ENCODE results near the gene COBL.

The COBL gene

DNA sequence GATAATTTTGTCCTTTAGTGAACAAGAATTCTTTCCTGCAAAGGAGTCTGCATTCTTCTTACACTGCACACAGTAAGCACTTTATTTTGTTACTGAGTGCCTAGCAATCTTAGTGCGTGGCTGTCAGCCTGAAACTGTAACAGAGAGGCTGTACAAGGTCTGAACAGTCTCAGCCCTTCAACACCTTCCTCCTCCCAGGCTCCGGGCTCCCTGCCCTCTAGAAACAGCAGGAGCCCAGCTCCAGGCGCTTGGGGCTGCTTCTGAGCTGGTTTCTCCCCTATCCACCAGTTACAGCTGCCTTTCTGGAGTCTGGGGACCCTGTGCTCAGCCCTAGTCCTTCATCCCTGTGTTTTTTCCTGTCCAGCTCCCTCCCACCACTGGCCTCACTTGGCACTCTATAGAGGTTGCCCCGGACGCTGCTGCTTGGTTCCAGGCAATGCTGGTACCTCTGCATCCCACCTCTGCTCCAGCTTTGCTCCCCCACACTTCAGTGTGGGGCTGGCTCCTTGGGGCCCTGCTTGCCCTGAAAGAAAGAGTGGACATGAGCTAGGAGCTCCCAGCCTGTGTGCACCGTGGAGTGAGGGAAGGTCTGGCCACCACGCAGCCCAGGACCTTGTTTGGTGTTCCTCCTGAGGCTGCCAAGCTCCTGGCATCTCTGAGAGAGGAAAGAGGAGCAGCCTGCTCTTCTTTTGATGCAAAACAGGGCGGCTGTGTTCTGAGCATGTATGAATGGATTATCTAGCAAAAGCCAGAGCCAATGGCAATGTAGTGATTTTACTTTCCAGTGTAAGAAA lies 282.7 kb downstream of the COBL start:
- DNase-seq: no peak

DNA sequence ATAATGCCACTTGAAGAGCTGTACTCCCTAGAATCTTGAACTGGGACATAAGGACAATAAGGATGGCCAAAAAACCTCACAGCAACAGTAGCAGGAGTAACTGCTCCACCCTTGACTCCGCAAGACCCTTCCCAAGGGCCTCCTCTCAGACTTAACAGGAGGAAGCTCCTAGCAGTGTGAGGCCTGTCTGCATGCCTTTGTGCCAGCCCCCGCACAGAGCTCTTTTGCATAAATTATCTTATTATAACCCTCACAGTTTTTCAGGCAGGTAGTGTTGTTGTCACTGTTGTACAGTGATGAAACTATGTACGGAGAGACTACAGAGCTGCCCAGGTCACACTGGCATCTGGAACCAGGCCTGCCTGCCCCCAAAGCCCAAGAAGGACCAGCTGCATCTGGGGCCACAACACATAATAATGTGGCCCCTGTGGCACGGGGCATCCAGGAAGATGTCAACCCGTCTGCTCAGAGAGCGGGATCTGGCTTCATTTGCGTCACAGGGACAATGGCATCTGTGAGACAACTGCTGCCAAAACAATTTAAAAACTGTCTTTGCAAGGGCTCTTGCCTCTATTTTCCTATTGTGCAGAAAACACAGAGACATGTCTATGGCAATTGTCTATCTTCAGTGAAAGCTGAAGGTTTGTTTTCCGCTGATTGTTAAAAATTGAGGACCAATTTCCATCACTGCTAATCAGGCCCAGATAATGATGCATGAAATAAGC lies 284.7 kb downstream of the COBL start:
- no peak for DNase-seq

- no peak for DNase-seq
Observed at GRCh38 chr7:51031216-51031615, 285.4 kb downstream of the COBL start.

GRCh38 chr7:51029701-51030191 lies 286.9 kb downstream of the COBL start:
- no peak for DNase-seq

DNA sequence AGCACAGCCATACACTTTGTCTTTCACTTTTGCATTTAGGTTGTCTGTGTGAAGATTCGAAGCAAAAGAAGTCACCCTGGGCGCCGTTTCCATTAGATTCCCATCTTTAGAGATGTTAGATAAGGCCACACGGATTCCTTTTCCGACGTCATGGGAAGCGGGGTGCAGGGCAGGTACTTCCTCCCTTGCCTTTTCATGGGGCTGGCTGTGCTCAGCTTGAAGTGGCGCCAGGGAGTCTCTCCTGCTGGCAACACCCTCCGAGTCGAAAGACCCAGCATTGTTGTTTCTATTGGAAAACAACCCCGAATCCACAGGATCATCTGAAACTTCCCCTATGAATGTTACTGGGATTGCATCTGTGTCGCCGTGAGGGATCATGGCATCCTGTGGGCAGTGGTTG lies 287.5 kb downstream of the COBL start:
- no peak for DNase-seq

DNA sequence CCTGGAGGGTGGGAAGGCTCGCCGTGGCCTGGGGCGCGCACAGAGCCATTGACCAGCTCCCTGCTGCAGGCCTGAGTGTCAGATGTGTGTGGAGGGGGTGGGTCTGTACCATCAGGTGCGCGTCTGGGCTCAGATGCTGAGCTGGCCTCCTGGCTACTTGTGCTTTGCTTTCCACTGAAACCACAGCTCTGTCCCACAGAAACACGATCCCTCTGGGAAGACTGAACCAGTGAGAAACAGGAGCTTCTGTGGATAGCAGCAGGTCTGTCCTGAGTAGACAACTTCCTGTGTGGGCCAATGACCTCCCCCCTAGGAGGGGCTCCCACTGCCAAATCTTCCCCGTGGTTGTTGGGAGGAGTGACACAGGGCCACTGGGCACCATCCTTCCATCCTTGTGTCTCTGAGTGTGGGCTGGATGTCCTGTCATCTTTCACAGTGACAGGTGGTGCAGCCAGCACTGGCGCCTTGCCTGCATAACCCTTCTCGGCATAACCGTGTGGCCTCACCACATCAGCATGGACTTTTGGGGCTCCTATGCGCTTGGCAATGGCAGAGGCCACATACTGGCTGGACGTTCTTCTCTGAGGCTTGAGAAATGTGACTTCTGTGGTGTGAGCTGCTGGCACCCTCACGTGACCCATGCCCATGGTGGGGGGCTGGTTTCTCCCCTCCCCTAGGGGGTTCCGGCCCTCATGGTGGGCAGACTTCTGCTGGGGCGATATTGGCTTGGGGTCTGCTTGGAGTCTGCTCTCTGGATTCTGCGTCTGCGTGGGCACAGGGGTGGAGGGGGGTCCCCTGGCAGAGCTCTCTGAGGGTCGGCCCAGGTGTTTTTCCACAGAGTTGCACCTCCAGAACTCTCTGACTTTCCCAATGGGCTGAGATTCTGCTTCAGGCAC lies 288.4 kb downstream of the COBL start:
- DNase-seq: no peak

DNA sequence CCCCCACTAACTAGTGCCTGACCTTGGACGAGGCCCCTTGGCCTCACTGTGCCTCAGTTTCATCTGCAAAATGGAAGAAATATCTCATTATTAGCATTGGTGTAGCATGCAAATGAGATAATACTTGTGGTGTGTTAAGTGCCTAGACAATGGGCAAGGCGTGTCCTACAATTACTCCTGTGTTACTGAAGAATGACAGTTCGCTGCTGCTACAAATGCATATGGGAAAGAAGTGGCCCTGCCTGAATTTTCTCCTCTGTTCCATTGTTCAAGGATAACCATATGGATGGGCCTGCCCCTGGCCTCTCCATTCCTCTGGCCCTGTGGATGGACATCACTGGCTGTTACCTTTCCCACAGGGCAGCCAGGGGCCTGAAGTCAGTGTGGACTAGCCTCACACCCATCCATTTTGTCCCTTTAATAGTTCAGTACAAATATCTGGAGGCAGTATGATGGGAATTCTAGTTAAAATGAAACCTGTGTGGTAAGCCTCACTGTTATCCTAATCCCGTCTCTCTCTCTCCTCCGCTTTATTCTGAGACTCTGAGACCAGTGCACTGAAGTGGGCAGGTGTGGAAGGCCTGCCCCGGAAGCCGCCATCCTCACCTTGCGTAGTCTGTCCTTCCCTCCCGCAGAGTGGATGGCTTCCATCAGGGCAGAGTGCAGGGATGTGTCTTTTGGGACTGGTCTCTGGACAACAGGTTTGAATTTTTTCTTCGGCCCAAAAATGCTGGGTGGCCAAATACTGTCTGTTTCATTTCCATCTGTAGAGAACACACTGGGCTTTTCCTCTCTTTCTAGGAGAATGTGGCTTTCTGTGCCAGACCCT lies 289.3 kb downstream of the COBL start:
- no peak for DNase-seq

- no peak for DNase-seq
Observed at GRCh38 chr7:51026341-51026740, 290.3 kb downstream of the COBL start.

DNA sequence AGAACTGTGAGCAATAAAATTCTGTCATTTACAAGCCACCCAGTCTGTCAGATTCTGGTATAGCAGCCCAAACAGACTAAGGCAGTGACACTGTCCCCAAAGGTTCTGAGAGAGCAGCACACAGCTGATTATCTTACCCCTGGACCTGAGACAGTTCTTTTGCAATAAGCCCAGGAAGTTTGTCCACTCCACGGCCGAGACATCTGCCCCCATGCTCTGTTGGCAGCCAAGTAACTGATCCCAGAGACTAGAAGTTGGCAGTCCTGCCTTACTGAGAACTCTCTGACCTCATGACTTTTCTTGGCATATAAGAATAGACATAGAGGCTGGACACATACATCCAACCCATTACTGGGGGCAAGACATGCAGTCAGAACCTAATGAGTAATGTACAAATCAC lies 290.9 kb downstream of the COBL start:
- no peak for DNase-seq

GRCh38 chr7:51024867-51025266 lies 291.7 kb downstream of the COBL start:
- DNase-seq: no peak

DNA sequence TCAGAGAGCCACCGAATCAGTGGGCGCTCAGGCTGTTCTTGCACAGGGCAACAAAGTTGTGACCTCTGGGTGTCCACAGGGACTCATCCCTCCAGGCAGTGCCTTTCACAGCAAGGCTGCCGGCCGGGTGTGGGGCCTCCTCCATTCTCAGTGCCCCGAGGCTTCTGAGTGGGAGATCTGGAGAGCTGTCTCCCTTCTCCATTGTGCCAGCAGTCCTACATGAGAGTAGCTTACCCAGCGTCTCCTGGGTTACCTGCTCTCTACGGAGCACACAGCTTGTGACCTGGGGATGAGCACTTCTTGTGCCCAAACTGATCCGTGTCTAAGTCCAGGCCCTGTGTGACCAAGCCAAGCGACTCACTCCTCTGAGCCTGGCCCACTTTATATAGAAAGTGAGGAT lies 293.1 kb downstream of the COBL start:
- no peak for DNase-seq

DNA sequence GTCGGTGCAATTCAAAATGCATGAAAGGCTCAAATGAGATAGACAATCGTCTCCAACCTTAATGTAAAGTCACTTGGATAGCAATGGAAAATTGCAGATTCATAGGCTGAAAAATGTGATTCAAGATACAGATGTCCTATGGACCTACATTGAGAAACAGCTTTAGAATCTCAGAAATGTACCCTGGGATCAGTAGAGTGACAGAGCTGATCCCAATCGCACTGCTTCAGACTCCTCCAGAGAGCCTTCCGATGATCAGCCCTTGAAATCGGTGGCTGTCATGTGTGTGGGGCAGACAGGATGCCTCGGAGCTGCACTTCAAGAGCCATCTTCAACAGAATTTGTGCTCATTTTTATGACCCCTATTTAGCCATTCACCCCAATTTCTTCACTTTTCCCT lies 293.8 kb downstream of the COBL start:
- no peak for DNase-seq

- no peak for DNase-seq
Observed at GRCh38 chr7:51021906-51022570, 294.6 kb downstream of the COBL start.

DNA sequence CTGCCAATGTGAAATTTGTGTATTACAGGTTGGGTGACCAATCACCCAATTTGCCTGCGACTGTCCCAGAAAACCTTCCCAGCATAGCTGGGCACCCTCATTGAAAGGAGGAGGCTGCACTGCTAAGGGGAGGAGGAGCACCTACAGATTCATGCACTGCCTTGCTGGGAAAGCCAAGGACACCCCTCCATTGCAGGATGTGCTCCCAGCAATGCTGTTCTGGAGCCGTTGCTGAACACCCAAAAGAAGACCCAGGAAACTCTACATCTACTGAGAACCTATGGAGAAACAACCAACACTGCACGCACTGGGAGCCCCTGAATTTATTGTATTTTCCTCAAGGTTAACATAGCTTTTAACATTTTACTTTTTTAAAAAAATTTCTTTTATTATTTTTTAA lies 295.7 kb downstream of the COBL start:
- no peak for DNase-seq

DNA sequence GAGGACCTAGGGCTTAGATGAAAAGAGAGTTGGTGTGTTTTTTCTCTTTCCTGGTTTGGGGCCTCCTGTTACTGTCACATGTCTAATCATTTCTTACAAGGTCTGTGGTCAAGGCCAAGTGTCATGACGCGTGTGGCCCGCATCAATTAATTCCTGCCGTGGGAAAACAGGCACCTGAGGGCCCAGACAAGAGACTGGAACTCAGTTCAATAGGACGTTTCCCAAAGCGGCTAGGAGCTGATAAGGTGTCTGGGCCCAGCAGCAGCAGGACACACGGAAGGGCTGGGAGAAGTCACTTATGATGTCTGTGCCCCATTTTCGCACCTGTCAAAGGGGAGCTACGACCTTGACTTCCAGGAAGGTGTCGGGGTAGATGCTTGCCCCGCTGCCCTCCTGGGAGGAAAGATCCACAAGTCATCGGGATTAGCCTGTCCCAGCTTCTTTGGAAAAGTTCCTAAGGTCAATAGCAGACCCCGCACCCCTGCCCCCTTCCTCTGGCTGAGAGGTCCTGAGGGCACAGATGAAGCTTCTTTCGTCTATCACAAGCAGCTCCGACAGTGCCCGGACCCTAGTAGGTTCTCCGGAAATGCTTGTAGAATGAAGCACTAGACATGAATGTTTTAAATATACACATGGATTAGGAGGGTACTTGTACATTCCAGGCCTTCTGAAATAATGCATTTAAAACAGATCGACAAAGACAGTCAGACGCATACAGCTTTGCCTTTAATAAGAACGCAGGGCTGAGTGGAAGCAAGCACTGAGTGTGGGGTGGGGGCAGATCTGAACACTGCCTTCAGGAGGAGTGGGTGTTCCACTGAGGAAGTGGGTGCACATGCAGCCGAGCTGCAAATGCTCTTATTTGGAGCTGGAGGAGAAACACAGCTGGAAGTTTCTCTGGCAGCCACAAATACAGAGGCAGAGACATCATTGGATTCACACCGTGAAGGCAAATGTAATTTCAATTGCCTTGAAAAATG lies 296.4 kb downstream of the COBL start:
- DNase-seq: no peak

DNA sequence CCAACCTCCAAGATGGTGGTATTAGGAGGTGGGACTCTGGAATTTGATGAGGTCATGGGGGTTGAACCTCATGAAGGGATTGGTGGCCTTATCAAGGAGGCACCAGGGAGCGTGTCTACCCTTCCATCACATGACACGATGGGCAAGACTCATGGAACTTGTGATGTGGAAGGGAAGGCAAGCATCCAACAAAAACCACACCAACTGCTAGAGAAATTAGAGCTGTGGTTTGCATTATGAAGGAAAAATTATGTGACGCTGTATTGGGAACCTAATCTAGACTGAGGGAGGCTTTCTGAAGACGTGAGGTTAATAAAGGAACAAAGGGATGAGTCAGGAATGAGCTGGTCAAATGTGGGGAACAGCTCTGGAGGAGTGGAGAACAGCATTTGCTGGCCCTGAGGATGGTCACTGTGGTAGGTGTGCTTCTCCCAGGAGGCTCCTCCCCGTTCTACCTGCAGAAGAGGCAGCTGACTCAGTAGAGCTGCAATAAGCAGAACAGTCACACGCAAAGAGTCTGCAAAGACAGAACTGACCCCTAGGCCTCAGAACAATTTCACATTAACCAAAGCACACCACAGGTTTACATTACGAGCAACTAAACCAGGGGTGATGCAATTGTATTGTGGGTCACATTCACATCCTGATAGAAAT lies 297.3 kb downstream of the COBL start:
- DNase-seq: no peak

DNA sequence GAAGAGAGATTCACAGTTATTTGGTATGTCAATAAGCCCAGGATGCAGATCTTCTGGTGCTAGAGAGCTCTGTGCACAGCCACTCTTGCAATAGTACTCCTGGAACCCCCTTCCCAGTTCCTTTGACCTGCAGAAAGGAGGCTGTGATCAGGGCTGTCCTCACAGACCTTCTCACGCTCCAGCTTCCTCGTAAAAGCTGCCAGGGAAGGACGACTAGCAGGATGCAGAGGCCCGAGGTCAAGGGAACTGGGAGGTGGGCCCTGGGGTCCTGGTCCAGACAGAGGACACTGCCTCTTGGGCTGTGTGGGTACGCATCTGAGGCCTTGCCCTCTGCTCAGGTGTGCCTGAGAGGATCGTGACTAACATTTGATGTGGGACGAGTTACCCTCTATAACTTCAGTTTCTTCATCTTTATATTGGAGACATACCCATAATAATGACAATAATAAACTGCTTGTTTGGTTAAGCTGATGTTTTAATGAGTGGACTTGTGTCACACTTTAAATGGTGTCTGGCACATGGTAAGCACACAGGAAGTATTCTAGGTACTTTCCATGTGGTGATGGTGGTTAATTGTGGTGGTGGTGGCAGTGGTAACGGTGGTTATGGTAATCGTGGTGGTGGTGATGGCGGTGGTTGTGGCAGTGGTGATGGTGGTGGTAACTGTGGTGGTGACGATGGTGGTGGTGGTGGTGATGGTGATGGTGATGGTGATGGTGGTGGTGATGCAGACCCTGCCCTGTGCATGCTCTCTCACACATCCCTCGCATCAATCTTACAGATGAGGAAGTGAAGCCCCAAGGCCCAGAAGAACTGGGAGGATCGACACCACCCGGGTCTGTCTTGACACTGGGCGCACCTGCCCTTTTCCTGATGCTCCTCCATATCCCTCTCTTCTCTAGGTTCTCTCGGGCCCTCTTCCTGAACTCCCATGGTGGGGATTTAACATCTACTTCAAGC lies 298.8 kb downstream of the COBL start:
- no peak for DNase-seq

GRCh38 chr7:51016546-51016945 lies 300.1 kb downstream of the COBL start:
- no peak for DNase-seq

- DNase-seq: no peak
Observed at GRCh38 chr7:51015581-51015980, 301.0 kb downstream of the COBL start.
